ENCODE data around the gene EML2.
A peak's percentile ranks its signal among the peaks of the same experiment; 100 is the strongest.
"Not testable (repeated sequence)": the region's sequence is repeated elsewhere in the genome, so short reads cannot be mapped to it uniquely, and the experiment has no call there.

EML2 gene

GRCh38 chr19:45653634-45654033, 14.4 kb upstream of the EML2 start:
- DNase-seq (ENCODE audit: low spot score) = peak; percentile 82

- no peak for DNase-seq (ENCODE audit: low spot score)
Measured at GRCh38 chr19:45650722-45651121, 11.5 kb upstream of the EML2 start.

- DNase-seq (ENCODE audit: low spot score) = no peak
Measured at GRCh38 chr19:45646345-45646698, 7.1 kb upstream of the EML2 start.

GRCh38 chr19:45645631-45646344, 6.6 kb upstream of the EML2 start:
- DNase-seq (ENCODE audit: low spot score) = peak; percentile 96

GRCh38 chr19:45645068-45645630, 6.0 kb upstream of the EML2 start:
- DNase-seq (ENCODE audit: low spot score) = no peak

- DNase-seq (ENCODE audit: low spot score) = no peak
Measured at GRCh38 chr19:45643927-45644771, 5.0 kb upstream of the EML2 start.

- DNase-seq (ENCODE audit: low spot score) = peak; percentile 85
Measured at GRCh38 chr19:45643024-45643926, 4.1 kb upstream of the EML2 start.

GRCh38 chr19:45641274-45642105, 2.3 kb upstream of the EML2 start:
- no peak for DNase-seq (ENCODE audit: low spot score)

- DNase-seq (ENCODE audit: low spot score) = no peak
Measured at GRCh38 chr19:45640849-45641273, 1.7 kb upstream of the EML2 start.

- DNase-seq (ENCODE audit: low spot score) = no peak
Measured at GRCh38 chr19:45637890-45638667, 1.1 kb downstream of the EML2 start.

- DNase-seq (ENCODE audit: low spot score) = no peak
Measured at GRCh38 chr19:45636902-45637301, 2.3 kb downstream of the EML2 start.

GRCh38 chr19:45636275-45636674, 2.9 kb downstream of the EML2 start:
- DNase-seq (ENCODE audit: low spot score) = no peak

GRCh38 chr19:45632468-45633196, 6.6 kb downstream of the EML2 start:
- no peak for DNase-seq (ENCODE audit: low spot score)

GRCh38 chr19:45630463-45630862, 8.7 kb downstream of the EML2 start:
- no peak for DNase-seq (ENCODE audit: low spot score)

GRCh38 chr19:45629704-45630103, 9.5 kb downstream of the EML2 start:
- no peak for DNase-seq (ENCODE audit: low spot score)

- not testable (repeated sequence) for DNase-seq (ENCODE audit: low spot score)
Measured at GRCh38 chr19:45628219-45628618, 11.0 kb downstream of the EML2 start.

GRCh38 chr19:45623984-45624383, 15.2 kb downstream of the EML2 start:
- no peak for DNase-seq (ENCODE audit: low spot score)

GRCh38 chr19:45621976-45622503, 17.2 kb downstream of the EML2 start:
- no peak for DNase-seq (ENCODE audit: low spot score)

- DNase-seq (ENCODE audit: low spot score) = no peak
Measured at GRCh38 chr19:45621389-45621788, 17.8 kb downstream of the EML2 start.
